Glomerular visceral epithelial cell (primary cell): ENCODE results near the gene WDR48.
A peak's percentile ranks its signal among the peaks of the same experiment; 100 is the strongest.

ENCODE experiments used
- DNase-seq: peaks from one replicate; pipeline ENCODE4 v3.0.0-alpha.2; 2016; ENCODE audit errors: extremely low spot score

WDR48 gene

DNA sequence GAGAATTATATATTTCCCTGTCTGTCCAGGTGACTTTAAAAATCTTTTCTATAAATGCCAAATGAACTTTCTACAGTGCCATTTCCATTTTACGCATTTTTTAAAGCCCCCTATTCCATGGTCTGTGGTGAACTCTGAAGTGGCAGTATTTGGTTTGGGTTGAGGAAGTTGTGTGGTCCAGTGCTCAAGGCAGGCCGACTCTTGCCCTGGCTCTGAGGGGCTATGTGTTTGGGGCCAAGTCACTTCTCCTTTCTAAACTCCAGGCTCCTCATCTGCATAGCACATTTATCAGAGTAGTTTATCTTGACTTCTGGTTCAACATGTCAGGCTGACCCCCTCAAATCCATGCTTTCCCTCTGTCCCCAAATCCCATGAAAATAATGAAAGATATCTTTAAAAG, 69.8 kb downstream of the WDR48 start:
- no peak for DNase-seq

DNA sequence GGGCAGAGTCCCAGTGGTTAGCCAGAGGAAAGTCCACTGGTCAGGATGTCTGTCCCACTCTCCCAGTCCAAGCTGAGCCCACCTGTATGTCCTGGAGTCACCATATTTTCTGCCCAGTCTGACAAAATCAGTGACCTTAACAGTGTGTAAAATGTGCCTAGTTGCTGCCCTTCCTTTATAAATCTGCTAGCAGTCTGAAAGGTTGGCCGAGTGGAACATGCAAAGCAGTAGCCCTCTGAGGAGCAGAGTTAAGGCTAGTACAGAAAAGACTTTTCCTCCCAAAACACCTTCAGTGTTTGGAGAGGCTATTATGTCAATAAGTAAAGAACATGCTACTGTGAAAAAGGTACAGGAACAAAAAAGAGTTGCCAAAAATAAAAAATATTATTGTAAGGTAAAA, 71.0 kb downstream of the WDR48 start:
- no peak for DNase-seq

GRCh38 chr3:39124876-39125840, 73.3 kb downstream of the WDR48 start:
- peak; percentile 21 for DNase-seq

GRCh38 chr3:39125841-39126500, 74.2 kb downstream of the WDR48 start:
- DNase-seq = no peak

DNA sequence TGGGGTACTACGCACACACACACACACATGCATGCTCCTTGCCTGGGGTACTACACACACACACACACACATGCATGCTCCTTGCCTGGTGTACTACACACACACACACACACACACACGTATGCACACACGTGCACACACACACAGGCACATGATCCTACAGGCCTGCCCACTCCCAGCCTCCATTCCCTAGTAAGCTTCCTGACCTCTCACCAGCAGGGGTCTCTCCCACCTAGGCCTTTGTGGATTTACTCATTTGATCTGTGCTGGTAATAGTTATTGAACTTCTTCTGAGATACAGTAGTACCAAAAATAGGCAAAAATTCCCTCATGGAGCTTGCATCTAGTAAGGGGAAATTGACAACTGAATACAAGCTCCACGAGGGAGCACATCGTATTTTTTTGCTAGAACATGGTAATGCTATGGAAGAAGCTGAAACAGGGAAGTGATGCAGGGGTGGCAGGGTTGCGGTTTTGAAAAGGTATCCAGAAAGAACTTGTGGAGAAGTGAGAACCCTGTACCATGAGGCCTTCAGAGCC, 74.8 kb downstream of the WDR48 start:
- peak; percentile 40 for DNase-seq

DNA sequence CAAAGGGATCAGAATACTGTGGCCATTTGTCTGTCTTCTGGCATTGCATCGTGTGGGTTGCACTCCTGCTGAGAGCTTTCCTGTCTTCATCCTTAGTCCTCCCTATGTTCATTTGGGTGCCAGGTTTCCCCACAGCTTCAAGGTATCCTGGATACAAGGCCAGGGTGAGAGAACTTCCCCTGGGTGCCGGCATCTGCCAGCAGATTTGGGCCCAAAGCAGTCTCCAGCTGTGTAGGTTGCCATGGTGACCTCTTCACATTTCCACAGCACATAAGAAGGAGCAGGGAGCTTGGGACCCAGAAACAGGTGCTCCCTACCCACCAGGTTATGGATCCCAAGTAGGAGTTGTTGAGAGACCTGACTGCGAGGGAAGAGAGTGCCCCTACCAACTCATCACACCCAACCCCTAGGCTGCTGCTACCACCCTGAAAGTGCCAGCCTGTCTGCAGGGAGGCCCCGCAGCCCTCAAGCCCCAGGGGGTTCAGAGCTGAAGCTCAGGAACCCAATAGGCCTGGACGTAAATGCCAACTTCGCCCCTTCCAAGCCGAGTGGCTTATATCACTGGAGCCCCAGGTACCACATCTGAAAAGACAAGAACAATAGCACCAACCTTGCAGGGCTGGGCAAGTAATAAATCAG, 75.6 kb downstream of the WDR48 start:
- DNase-seq = no peak

GRCh38 chr3:39127908-39128304, 76.1 kb downstream of the WDR48 start:
- no peak for DNase-seq

- no peak for DNase-seq
Observed at GRCh38 chr3:39128951-39129350, 77.1 kb downstream of the WDR48 start.

DNA sequence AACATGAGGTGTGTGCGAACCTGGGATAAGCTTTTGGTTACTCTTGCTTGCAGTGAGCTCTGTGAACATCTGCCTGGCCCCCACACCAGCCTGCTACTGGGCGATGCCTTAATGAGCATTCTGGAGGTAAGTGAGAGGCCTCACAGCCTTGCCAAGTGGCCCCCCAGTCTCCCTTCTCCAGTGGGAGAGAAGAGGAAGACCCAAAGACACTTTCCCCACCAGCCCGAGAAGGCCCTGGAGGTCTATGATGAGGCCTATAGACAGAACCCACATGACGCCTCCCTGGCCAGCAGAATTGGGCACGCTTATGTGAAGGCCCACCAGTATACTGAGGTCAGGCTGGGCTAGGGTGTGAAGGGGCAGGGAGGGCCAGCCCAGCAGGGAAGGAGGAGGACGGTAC, 78.2 kb downstream of the WDR48 start:
- no peak for DNase-seq

- no peak for DNase-seq
Observed at GRCh38 chr3:39130693-39131265, 79.0 kb downstream of the WDR48 start.

DNA sequence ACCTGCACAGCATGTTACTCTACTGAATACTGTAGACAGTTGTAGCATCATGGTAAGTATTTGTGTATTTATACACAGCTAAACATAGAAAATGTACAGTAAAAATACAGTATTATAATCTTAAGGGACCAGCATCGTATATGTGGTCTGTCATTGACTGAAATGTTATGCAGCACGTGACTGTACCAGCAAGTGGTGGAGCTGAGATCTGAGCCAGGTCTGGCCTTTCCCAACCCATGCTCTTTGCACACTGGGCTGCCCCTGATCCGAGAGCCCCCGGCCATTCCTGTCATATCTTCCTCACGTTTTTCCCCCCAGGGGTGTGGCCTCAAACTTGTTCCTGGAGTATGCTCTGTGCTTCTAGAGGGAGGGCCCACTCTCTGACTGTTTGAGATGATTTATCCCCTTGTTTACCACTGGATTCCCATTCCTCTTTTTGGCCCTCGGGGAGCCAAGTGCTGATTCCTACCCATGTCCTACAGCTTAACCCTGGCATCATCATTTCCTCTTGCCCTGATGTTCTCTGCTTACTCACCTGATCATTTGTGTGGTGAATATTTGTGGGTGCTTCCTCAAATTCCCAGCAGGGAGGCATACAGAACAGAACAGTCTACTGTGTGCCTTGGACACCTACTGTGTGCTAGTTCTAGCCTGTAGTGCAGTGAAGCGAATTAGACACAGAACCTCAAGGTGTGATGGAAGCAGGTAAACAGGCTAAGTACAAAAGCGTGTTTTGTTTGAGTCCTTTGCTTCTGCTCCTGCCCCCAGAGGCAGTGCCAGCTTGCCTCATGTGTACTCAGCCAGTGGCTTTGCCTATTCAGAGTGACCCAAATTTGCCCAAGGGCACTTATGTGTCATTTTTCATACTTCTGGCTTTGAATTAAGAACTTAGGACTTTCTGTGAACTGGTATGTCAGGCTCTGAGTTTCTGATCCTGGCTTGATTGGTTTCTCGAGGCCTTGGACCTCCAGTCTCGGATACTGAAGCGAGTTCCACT, 80.6 kb downstream of the WDR48 start:
- DNase-seq = no peak

GRCh38 chr3:39133093-39133490, 81.3 kb downstream of the WDR48 start:
- DNase-seq = no peak

DNA sequence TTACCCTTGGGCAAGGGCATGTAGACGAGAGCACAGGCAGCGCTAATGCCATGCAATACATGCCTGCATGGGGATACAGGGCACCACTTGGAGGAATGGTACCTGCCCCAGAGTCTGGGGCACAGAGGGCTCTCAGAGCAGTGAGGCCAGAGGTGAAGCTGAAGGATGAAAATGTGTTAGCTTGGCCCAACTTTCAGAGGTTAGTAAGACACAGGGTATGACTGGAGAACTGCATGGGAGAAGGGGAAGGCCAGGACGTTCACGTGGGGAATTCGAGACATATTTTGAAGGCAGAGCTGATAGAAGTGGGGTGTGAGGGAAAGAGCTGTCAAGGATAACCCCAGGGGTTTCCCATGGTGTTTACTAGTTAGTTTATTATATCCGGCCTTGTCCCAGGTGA, 82.0 kb downstream of the WDR48 start:
- no peak for DNase-seq

- no peak for DNase-seq
Observed at GRCh38 chr3:39134305-39134704, 82.5 kb downstream of the WDR48 start.

DNA sequence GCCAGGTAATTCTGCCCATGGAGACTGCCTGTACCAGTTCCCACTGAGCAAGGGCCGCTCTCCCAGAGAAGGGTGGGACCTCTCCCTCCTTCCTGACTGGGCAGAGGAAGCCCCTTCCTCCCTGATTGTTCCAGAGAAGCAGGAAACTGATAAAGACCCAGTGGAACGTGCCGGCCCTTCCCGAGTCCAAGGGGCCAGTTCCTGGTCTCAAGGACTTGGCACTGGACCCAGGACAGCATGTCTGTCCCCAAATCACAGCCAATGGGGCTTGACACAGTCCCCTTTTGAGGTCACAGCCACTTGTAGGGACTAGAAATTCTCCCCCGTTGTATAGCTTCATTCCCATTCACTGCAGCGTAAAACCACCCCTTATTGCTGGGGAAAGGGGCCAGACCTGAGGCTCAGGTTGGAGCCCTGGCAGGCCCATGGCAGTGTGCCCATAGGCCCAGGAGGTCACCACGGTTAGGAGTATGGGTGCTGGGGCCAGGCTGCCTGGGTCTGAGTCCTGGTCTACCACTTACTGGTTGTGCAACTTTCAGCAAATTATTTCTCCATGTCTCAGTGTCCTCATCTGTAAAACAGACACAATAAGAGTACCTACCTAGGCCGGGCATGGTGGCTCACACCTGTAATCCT, 83.5 kb downstream of the WDR48 start:
- DNase-seq = no peak

GRCh38 chr3:39136533-39137434, 85.0 kb downstream of the WDR48 start:
- no peak for DNase-seq

DNA sequence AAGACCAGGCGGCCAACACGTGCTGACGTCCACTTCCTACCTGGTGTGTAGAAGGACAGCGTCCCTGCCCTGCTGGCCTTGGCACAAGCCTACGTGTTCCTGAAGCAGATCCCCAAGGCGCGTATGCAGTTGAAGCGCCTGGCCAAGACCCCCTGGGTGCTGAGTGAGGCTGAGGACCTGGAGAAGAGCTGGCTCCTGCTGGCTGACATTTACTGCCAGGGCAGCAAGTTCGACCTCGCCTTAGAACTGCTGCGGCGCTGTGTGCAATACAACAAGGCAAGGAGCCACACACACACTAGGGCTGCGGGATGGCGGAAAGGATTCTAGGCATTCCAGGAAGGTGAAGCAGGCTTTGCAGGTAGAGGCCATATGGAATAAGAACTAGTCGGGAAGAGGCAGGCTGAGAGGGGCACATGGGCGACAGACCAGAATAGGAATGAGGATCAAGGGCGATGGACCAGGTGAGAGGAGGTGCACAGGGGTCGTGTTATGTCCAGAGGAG, 85.7 kb downstream of the WDR48 start:
- DNase-seq = no peak

DNA sequence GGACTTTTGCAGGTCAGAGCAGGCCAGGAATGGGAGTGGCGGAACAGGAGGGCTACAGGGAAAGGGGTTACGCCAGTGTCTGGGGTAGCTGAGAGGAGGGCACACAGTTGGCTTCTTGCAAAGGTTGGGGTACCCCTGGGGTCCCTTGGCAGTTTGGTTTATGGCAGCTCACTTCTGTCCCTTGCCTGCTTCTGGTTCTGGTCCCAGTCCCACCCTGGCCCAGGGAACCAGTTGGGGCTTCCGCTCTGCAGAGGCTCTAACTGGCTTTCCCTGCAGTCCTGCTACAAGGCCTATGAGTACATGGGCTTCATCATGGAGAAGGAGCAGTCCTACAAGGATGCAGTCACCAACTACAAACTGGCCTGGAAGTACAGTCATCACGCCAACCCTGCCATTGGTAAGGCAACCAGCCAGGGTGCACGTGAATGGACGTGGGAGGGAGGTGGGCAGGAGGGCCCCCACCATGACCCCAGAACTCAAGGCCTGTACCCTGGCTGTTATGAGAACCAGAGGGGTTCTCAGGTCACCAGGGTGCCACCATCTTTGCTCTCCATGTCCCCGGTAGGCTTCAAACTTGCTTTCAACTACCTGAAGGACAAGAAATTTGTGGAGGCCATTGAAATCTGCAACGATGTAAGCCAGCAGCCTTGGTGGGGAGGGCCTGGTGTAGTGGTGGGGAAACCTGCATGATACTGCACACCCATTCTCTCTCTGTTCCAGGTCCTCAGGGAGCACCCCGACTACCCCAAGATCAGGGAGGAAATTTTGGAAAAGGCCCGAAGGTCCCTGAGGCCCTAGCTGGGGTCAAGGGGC, 86.4 kb downstream of the WDR48 start:
- no peak for DNase-seq
